Measurements from ENCODE around the gene CORO6. TPM values are rescaled to one million over a fixed set of nuclear protein-coding genes. Genes with fewer than 3 reads are reported as not detected.

The CORO6 gene
- total RNA-seq, 1 experiment from 2014 or later, result 0.89 TPM

DNA sequence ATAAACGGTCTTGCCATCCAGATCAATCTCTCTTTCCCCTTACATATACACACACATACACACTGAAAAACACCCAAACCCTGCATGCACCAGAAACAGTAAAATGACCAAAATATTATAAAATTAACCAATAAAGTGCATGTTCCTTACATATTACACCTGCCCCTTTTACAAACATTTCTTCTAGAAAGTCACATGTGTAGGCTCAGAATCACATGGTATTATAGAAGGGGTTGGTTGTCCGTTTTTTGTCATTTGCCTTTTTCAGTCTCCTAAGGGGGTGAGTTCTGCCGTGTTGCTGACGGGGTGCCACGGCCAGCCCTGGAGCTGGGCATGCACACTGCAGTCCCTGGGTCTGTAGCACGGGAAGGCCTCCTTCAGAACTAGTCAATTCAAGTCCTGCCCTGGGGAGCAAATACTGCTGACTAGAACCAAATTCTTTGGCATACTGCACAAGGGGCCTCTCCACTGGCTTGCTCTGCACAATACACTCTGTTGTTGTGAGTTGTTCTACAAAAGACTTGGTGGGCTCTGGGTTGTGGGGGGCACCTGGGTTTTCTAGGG, 8.0 kb upstream of the CORO6 start:
- DNase-seq (ENCODE audit: low read depth), result no peak

DNA sequence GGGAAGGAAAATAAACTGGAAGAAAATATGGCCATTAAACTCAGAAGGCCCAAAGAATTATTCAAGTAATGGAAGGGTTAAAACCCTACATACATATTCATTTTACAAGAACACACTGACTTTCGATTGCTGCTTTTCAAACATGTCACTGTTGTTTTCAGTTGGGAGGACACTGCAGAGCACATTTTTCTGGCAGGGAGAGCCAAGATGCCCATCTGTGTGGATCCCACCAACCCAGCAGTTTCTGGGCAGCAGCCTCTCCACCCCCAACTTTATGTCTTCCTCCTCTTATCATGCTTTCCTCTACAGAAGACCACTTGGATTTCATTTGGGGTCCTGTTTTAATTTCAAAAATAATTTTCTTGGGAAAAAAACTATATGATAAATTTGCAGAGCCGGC, 7.1 kb upstream of the CORO6 start:
- no peak for DNase-seq (ENCODE audit: low read depth)

DNA sequence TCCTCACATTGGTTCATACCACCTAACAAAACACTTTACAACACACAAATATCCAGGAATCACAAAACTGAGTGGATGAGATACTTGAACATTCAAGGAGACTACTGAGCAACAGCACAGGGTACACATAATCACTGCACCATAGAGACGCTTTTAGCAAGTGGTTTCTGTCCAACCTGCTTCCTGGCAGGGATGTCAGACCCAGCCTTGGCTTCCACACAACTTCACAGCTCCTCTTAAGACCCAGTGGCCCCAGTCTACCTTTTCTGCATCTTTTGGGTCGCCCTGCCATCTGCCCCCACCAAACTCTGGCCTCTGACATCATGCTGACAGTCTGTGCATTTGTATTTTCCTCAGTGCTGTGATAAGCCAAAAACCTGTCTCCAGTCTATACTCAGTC, 5.9 kb upstream of the CORO6 start:
- DNase-seq (ENCODE audit: low read depth), result no peak

DNA sequence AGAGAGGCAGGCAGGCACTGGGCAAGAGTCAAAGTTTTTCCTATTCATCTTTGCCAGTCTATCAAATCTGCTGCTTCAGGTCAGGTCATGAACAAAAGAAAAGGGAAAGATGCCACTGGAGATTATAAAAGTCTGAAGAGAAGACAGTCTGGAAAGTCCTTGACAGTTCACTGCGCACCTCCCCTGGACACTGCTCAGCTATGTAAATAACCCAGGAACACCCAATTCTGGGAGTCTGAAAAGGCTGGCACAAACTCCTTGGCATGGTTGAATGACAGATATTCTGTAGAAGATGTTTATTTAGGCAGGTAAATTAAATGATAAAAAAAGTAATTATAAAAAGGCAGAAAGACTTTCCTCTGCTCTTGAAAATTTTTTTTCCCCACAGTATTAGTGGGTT, 5.2 kb upstream of the CORO6 start:
- no peak for DNase-seq (ENCODE audit: low read depth)

DNA sequence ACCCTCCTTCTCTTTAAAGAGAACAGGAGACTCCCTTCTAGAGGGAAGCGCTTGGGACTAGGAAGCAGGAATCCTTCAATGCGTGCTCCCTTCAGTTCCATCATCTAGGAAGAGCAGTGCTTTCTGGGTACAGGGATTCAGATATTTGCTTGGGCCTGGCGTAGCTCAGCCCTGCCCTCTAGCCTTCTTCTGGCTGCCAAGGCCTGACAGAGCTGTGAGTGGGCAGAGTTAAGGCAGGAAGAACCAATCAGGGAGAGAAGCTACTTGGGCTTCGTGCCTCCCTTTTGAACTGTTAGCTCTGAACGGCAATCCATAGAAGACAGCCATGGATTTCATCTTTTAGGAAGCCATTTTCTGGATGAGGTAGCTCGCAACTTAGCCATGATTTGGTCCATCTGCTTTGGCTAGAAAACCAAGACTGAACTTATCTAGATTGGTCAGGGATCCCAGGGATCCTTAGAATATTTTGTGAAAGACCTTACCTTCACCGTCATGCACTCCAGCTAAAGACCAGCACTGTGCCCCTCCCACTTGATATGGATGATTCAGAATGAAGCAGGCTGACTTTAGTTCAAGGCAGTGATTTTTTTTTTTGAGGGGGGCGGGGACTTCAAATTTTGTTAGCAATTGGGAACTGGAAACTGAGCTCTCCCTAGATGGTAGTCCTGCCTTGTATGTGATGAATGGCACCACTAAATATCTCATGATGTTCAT, 2.5 kb upstream of the CORO6 start:
- DNase-seq (ENCODE audit: low read depth), result no peak

DNA sequence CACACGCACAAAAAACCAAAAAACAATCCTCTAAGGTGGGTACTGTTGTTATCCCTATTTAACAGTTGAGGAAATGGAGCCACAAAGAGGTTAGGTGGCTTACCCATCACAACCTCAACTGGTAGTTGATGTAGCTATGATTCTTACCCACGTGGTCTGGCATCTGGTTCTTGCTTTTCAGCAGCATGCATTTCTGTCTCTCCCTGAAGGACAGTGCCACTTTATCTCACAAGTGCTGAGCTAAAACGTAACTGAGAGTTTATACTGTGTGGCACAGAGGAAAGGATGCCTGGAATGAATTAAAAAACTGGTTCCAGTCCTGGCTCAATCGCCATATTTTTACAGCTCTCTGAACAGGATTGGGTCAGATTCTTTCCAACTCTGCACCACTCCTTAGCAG, 1.9 kb upstream of the CORO6 start:
- no peak for DNase-seq (ENCODE audit: low read depth)

DNA sequence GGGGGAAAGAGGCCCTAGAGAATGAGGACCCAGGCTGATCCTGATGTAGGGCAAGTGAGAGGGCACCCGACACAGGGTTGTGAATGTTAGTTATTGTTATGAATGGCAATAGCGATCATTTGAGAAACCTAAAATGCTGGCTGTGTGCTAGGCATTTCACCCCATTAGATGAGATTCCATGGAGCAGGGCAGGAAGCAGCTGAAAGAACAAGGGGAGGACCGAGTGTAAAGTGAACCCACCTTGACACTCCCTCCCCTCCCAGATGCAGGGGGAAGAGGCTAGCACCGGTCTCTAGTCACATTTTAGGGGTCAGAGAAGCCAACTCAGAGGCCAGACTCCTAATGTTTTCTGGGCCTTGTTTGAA, 553 bp upstream of the CORO6 start:
- no peak for DNase-seq (ENCODE audit: low read depth)

DNA sequence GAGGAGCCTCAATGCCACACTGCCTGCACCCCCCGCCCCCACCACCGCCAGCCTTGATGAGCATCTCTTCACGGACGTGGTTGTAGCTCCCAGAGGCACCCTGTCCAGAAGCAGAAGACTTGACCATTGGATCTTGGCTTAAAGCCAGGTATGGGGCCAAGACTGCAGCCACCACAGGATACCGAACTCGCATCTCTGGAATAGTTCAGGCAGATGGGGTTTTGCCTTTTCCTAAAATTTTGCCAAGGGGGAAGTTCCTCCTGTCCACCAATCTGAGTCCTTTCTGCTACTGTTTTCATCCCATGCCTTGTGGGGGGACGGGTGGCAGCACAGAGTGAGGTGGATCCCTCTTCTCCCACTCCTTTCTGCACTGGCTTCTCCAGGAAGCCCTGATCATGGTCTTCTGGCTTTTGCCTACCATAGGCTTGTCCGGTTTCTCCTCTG, 939 bp downstream of the CORO6 start:
- DNase-seq (ENCODE audit: low read depth), result no peak

DNA sequence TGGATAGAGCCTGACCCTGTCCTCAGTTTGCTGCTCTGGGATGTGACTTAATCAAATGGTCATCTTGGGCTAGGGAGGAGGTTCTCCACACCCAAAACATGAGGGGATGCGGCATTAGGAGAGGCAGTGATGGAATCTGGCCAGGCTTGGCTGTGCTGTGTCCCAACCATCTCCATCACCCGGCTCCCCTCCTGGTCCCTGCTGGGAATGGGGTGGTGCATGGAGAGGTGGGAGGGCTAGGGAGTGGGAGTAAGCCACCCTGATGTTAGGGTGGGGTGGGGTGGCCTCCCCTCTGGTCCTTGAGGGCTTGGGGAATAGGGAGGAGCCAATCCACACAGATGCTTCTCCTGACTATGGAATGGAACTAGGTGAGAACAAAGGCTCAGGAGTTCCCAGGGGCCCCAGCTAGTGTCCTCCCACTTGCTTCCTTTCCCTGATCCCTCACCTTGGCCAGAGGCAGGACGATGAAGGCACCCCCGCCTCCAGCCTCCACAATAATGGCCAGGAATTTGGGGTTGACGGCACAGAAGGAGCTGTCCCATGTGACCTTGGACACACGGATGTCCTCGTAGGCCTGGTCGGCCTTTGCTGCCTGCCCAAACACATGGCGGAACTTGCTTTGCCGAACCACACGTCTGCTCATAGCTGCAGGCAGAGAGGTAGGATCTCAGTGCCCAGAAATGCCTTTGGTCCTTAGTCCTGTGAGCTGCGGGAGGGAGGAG, 1.8 kb downstream of the CORO6 start:
- DNase-seq (ENCODE audit: low read depth), result no peak

DNA sequence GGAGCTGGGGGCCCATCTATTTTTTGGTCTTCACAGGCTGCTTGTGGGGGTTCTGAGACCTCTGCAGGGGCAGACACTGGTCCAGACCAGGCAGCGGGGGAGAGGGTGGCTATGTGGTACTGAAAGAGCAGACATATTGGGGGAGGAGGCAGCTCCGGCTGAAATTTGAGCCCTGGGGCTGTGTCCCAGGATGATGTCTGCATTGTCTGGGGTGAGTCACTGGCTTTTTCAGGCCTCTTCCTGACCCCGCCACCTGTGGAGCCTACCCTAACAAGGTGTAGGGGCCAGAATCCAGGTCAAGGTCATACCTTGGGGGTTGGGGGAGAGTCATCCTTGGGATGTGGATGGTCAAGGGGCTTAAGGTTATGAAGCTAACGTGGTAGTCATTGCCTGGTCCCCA, 2.4 kb downstream of the CORO6 start:
- peak; percentile 80 for DNase-seq (ENCODE audit: low read depth)

DNA sequence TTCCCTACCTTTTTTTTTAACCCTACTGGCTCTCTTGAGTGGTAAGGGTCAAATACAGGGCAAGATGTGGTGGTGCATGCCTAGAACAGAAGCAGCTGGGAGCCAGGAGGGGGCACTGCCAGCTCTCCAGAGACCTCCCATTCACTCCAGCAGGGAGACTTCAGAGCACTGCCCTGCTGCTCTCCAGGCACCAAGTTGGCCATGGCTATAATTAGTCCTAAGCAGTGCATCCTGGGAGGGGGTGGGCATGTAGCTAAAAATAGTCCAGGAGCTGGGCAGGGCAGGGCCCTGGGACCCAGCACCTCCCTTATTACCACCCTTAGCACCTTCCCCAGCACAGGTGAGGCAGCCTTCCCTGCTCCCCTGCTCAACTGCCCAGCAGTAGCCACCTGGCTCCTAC, 3.5 kb downstream of the CORO6 start:
- peak; percentile 50 for DNase-seq (ENCODE audit: low read depth)

DNA sequence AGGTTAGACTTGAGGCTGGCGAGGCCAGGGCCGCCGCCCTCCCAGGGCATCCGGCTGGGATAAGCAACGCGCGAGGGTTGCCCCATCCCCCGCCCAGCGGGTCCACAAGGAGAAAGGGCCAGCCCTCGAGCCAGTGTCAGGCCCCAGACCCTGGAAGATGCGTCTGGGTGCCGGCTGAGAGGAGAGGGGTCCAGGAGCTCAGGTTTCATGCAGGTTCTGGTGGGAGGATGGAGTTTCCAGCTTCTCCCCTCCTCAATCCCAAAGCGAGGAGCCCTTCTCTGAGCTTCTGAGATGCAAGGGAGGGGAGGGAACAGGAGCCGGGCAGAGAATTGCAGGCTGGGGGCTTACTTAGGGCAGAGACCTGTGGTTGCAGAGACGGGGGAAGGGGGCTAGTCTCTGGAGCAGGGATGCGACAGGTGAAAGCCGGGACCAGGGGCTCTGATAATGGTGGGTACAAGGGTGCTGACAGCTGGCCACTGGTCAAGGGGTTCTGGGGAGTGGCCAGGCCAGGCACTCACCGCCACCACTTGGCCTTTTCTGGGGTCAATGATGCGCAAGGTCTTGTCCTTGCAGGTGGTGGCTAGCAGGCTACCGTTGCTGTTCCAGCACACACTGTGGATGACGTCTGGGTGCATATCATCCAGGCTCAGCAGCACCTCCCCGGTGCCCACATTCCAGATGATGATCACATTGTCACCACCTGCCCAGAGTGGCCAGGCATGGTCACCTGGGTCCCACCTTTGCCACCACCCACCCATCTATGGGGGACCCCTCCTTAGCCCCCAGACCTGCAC, 4.2 kb downstream of the CORO6 start:
- no peak for DNase-seq (ENCODE audit: low read depth)

DNA sequence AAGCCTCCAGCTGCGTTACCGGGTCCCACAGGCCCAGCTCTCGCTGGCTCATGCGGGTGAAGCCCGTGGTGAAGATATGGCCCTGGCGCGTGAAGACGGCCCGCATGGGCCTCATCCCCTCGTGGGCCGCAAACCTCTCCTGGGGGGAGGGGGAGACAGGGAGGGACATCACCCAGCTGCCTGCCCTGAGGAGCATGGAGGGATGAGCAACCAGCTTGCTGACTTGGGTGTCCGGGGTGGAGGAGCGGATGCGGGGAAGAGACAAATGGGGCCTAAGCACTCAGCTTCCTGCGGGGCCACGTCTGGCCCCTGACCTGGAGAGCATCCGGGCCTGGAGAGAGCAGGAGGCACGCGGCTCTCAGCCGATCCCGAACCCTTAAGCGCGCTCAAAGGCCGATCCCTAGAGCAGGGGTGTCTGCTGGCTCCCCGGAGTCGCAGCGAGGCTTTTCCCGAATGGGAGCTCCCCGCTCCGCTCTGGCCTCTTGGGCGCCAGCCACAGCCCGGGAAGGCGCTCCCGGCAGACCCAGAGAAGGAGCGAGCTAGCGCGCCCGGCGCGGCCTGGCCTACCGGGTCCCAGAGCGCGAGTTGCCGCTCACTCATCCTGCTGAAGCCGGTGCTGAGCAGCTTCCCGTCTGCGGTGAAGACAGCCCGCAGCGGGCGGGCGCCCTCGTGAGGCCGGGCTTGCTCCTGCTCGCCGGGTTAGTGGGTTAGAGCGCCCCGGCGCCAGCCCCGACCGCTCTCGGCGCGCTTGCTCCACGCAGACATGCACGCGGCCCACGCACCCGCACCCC, 5.0 kb downstream of the CORO6 start:
- DNase-seq (ENCODE audit: low read depth), result peak; percentile 40

DNA sequence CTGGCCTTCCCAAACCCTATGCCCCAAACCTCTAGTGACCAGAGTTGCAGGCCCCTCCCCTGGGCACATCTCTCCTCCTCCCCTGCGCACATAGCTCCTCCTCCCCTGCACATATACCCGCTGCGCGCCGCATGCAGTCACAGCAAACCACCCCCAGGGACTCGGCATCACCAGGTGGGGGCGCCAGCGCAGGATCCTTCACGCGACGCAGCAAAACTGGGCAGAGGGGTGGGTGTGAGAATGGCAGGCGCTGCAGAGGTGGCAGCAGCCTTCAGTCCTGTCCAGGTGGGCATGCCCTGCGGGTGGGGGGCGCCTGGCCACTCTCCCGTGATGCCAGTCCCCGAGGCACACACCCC, 5.6 kb downstream of the CORO6 start:
- no peak for DNase-seq (ENCODE audit: low read depth)

DNA sequence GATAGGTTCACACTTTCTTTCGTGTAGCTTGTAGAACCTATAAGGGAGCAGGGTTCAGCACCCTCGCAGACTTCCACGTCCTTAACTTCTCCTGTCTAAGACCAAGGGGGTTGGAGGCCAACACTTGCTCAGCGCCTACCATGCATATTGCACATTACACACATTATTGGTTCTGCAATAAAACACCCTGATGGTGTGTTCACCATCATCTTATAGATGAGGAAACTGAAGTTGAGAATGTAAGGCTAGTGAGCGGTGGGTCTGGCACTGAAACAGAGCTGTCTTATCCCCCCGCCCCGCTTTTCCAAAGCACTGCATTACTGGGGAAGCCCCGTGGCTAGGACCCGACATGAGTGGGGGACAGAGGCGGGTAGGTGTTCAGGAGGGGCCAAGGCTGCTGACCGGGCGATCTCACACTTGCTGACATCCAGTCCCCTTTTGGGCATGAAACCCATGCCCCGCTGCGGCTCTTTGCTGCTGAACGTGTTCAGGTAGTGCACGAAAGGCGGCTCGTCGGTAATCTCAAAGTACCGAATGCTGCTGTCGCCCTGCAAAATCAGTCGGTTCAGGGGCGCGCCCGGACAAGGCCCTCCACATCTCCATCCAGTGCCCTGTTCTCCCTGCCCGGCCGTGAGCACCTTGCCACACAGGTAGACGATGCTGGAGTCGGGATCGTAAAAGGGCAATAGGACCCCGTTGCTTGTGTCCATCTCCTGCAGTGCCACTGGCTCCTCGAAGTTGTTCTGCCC, 6.2 kb downstream of the CORO6 start:
- DNase-seq (ENCODE audit: low read depth), result no peak

DNA sequence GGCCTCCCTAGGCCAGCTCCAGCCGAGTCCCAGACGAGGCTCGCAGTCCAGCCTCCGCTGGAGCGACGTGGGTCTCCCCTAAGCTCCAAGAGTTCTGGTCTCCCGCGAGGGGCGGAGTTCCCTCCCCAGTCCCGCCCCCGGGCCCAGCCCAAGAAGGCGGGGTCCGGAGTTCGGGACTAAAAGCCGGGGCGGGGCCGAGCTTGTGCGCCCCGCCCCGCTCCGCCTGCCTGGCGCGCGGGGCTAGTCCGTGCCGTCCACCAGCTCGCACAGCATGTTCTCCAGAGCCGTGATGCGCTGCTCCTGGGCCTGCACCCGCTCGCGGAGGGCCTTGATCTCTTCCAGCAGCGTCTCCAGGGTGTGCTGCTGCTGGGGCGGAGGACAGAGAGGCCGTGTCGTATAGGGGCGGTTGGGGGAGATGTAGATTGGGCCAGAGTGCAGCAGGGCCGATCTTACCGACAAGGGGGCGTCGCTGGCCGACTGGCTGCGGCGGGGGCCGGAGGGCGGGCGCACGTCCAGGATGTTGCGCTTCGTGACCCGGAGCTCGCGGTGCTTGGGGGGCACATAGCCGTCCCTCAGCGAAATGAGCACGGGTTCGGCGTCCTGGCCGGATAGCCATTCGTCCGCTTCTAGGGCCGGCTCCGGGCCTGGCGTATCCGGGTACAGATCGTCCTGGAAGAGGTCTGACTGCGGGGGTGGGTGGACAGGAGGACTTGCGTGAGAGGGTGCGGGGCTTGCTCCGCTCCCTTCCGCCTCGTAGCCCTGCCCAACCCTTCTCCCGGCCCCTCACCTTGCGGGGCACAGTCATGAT, 7.0 kb downstream of the CORO6 start:
- no peak for DNase-seq (ENCODE audit: low read depth)

DNA sequence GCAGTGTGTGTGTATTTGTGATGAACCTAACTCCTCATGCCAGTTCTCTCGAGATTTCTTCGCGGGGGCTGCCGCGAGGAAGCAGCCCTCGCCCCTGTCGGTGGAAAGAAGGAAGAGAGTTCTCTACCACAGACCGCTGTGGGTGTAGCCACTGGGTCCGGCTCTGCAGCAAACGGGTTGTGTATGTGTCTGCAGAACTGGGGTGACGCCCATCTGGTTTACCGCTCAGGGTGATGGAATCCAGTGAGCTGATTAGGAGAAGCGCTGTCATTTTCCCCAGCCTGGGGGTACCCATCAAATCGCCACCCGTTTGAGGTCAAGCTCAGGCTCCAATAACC, 7.7 kb downstream of the CORO6 start:
- DNase-seq (ENCODE audit: low read depth), result no peak

DNA sequence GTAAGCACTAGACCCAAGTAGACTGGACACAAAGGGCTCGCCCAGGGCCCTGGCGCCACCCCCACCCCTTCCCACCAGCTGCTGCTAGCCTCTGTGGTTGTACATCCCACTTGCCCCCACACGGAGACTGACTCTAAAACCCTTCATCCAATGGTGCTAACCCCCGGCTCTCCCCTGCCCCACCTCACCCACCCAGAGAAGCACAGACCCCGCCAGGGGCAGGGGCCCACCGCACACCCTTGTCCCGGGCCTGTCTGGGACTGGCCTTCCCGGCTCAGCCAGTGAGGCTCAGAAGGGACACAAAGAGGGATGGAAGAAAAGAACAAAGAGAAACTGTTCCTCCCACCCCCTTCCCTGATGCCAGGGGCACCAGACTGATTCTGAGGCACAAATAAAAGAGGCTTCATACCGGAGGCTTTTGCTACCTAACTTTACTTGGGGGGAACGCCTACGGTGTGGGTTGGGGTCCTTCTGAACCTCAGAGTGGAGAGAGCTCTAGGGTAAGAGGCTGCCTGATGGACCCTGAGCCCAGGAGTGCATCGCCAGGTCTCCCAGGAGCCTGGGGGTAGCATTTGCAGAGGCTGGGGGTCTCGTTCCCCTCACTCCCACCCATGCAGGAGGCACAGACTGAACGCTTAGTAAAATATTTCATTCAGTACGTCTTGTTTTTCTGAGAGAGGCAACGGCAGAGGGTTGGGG, 8.2 kb downstream of the CORO6 start:
- no peak for DNase-seq (ENCODE audit: low read depth)

DNA sequence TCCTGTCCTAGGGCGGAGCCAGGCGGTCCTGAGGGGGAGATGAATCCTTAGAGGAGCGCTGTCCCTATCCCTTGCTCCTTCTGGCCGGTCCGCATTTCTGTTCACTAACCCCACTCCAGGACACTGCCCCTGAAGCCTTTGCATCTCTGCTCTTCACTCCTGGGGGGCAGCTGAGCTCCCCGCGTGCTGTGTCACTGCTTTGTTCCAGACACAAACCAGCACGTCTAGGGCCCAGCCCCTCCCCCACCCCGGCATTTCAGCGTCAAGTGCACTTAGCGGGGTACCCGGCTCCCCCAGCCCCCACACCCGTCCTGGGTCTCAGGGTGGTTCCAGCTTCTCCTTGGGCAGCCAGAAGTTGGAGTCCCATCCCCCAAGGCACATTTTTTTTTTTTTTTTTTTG, 8.9 kb downstream of the CORO6 start:
- DNase-seq (ENCODE audit: low read depth), result no peak

DNA sequence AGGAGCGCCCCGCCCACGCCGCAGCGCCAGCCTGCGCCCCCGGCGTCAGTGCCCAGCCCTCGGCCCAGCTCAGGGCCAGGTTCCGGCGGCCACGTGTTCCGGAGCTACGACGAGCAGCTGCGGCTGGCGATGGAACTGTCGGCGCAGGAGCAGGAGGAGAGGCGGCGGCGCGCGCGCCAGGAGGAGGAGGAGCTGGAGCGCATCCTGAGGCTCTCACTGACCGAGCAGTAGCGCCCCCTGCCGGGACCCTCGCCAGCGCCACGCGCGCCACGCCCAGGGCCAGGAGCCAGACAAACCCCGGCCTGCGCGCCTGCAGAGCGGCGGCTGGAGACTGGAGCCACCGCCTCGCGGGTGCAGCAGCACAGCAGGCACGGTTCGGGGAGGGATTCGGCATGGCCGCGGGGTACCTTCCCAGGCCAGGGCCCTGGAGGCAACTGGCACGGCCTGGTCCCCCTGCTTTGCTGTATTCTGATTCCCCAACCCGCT, 9.3 kb downstream of the CORO6 start:
- no peak for DNase-seq (ENCODE audit: low read depth)
